ENCODE results near the gene SZT2. TPM values are rescaled to one million over a fixed set of nuclear protein-coding genes. Genes with fewer than 3 reads are reported as not detected.

SZT2 gene
- polyA plus RNA-seq, 4 donors = 8.9 to 23.7 (median 19.0) TPM

DNA sequence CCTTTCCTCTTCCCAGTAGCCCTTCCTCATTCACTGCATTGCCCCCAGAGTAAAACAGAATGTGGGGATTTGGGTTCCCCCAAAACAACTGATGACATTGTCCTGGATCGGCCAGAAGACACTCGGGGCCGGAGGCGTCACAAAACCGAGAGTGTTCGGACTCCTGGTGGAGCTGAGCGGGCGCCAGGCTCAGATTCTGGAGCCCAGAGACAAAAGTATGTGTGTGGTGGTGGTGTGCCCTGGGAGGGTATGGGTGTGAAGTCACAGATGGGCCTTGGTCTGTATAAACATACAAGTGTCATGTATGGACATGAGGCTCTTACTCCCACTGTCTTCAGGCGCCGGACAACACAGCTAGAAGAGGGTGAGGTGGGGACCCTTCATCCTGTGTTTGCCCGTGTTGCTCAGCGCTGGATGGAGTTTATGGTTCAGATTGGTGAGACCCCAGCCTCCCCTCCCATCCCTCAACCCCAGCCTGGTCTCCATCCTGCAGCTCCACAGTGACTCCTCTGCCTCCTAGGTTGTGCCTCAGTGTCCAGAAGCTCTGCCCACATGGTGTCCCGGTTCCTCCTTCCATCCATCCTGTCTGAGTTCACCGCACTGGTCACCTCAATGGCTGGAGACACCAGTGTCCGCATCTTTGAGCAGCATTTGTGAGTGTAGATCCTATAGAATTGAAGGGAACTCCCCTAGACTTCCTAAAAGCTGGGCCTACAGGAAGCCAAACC, 51.6 kb downstream of the SZT2 start:
- Histone ChIP-seq H3K27me3 (ENCODE audit: control insufficient read depth in 3 of 3, insufficient read depth in 3 of 3, low read length in 3 of 3) (no peaks in the 10 kb centered on the region), H3K27ac (ENCODE audit: low read depth in 1 of 3, low read length in 2 of 3) (no peak overlapping the region), H3K9me3 (ENCODE audit: control insufficient read depth in 2 of 2, insufficient read depth in 1 of 2, low read depth in 1 of 2, low read length in 1 of 2) (no peaks in the 10 kb centered on the region), H3K4me1 (ENCODE audit: control insufficient read depth in 3 of 3, insufficient read depth in 2 of 3, low read depth in 1 of 3, low read length in 2 of 3) (peaks cover 0 to 12% (median 0%) of the 10 kb centered on the region in 3 donors), H3K36me3 (ENCODE audit: control insufficient read depth in 3 of 3, insufficient read depth in 2 of 3, low read depth in 1 of 3, low read length in 3 of 3) (peaks cover 15 to 96% (median 20%) of the 10 kb centered on the region in 3 donors), H3K4me3 (ENCODE audit: low read depth in 1 of 3, low read length in 3 of 3) (no peak overlapping the region)
- 95 to 98% (median 97%) methylated on average over 15 of the region's 15 CpGs for WGBS, 3 donors
- DNase-seq (no peak), FAIRE-seq (no peak)

DNA sequence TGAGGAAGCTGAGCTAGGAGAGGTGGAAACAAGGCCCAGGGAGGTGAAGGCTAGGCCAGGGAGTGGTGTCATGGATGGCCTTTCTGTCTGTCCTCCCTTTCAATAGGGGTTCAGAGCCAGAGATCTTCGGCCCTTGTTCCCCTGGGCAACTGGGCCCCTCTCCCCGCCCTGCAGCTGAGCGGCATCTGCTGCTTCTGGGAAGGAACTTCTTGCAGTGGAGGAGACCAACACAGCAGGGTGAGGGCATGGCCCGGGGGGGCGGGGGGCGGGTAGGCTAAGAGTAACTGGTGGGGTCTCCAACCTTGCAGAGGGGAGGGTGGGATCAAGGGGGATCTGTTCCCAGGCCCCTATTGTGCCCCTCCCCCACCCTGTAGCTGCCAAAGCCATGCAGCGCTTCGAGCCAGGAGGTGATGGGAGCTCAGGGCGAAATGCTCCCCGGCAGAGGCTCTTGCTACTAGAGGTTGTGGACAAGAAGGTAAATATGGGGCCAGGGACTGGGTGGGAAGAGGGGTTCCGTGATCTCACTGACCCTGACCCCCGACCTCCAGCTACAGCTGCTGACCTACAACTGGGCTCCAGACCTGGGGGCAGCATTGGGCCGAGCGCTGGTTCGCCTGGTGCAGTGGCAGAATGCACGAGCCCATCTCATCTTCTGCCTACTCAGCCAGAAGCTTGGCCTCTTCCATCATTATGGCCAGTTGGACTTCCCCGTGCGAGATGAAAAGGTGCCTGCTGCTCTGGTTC, 52.4 kb downstream of the SZT2 start:
- FAIRE-seq = no peak
- H3K4me1 ChIP-seq (ENCODE audit: control insufficient read depth in 3 of 3, insufficient read depth in 2 of 3, low read depth in 1 of 3, low read length in 2 of 3) = peaks cover 0 to 12% (median 0%) of the 10 kb centered on the region in 3 donors
- H3K27ac ChIP-seq (ENCODE audit: low read depth in 1 of 3, low read length in 2 of 3) = no peak overlapping the region
- H3K4me3 ChIP-seq (ENCODE audit: low read depth in 1 of 3, low read length in 3 of 3) = no peak overlapping the region
- H3K36me3 ChIP-seq (ENCODE audit: control insufficient read depth in 3 of 3, insufficient read depth in 2 of 3, low read depth in 1 of 3, low read length in 3 of 3) = peaks cover 15 to 98% (median 18%) of the 10 kb centered on the region in 3 donors
- DNase-seq = no peak
- WGBS, 3 donors = 90 to 94% (median 93%) methylated on average over 18 of the region's 18 CpGs
- H3K9me3 ChIP-seq (ENCODE audit: control insufficient read depth in 2 of 2, insufficient read depth in 1 of 2, low read depth in 1 of 2, low read length in 1 of 2) = no peaks in the 10 kb centered on the region
- H3K27me3 ChIP-seq (ENCODE audit: control insufficient read depth in 3 of 3, insufficient read depth in 3 of 3, low read length in 3 of 3) = no peaks in the 10 kb centered on the region

DNA sequence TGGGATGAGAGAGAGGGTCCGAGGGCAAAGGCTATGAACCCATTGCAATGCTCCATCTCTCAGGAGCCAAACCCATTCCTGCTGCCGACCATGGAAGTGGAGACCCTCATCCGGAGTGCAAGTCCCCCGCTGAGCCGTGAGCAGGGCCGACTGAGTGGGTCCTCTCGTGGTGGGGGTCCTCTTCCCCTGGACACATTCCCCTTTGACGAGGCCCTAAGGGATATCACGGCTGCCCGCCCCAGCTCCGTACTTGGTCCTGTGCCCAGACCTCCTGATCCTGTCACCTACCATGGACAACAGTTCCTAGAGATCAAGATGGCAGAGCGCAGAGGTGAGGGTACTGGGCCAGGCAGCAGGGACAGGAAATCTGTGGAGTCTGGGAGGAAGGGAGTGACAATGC, 53.1 kb downstream of the SZT2 start:
- Histone ChIP-seq H3K36me3 (ENCODE audit: control insufficient read depth in 3 of 3, insufficient read depth in 2 of 3, low read depth in 1 of 3, low read length in 3 of 3) (peaks cover 16 to 98% (median 25%) of the 10 kb centered on the region in 3 donors), H3K4me3 (ENCODE audit: low read depth in 1 of 3, low read length in 3 of 3) (no peak overlapping the region), H3K4me1 (ENCODE audit: control insufficient read depth in 3 of 3, insufficient read depth in 2 of 3, low read depth in 1 of 3, low read length in 2 of 3) (peaks cover 0 to 12% (median 0%) of the 10 kb centered on the region in 3 donors), H3K9me3 (ENCODE audit: control insufficient read depth in 2 of 2, insufficient read depth in 1 of 2, low read depth in 1 of 2, low read length in 1 of 2) (no peaks in the 10 kb centered on the region), H3K27ac (ENCODE audit: low read depth in 1 of 3, low read length in 2 of 3) (no peak overlapping the region), H3K27me3 (ENCODE audit: control insufficient read depth in 3 of 3, insufficient read depth in 3 of 3, low read length in 3 of 3) (no peaks in the 10 kb centered on the region)
- FAIRE-seq (no peak), DNase-seq (no peak)
- WGBS, 3 donors = 91 to 94% (median 93%) methylated on average over 12 of the region's 12 CpGs

DNA sequence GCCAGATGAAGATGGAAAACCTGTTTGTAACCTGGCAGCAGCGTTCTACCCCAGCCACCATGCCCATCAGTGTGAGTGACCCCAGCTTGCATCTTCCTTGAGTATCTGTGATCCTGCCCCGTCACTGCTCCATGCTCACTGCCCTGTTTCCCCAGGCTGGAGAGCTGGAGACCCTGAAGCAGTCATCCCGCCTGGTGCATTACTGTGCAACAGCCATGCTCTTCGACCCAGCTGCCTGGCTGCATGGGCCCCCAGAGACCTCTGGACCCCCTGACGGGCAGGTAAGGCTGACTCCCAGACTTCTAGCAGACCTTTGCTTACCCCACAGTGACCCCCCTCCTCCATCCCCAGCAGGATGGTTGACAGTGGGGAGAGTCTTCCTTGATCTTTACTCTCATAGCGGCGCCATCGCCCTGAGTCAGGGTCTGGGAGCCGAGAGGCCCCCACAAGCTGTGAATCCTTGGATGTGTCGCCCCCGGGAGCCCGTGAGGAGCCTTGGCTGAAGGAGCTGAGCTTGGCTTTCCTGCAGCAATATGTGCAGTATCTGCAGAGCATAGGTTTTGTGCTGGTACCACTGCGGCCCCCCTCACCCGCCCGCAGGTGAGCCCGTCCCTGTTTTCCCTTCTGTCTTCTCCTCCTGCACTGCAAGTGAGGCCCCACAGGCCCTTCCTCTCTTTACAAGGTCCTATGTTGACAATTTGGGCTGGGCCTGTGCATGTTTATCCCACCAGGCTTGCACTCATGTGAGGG, 53.7 kb downstream of the SZT2 start:
- peaks cover 0 to 12% (median 0%) of the 10 kb centered on the region in 3 donors for H3K4me1 ChIP-seq (ENCODE audit: control insufficient read depth in 3 of 3, insufficient read depth in 2 of 3, low read depth in 1 of 3, low read length in 2 of 3)
- no peaks in the 10 kb centered on the region for H3K27me3 ChIP-seq (ENCODE audit: control insufficient read depth in 3 of 3, insufficient read depth in 3 of 3, low read length in 3 of 3)
- no peaks in the 10 kb centered on the region for H3K9me3 ChIP-seq (ENCODE audit: control insufficient read depth in 2 of 2, insufficient read depth in 1 of 2, low read depth in 1 of 2, low read length in 1 of 2)
- peaks cover 14 to 99% (median 26%) of the 10 kb centered on the region in 3 donors for H3K36me3 ChIP-seq (ENCODE audit: control insufficient read depth in 3 of 3, insufficient read depth in 2 of 3, low read depth in 1 of 3, low read length in 3 of 3)
- DNase-seq = no peak
- H3K4me3 ChIP-seq (ENCODE audit: low read depth in 1 of 3, low read length in 3 of 3) = no peak overlapping the region
- no peak for FAIRE-seq
- 94 to 95% (median 95%) methylated on average over 16 of the region's 16 CpGs for whole genome bisulfite sequencing, 3 donors
- no peak overlapping the region for H3K27ac ChIP-seq (ENCODE audit: low read depth in 1 of 3, low read length in 2 of 3)

DNA sequence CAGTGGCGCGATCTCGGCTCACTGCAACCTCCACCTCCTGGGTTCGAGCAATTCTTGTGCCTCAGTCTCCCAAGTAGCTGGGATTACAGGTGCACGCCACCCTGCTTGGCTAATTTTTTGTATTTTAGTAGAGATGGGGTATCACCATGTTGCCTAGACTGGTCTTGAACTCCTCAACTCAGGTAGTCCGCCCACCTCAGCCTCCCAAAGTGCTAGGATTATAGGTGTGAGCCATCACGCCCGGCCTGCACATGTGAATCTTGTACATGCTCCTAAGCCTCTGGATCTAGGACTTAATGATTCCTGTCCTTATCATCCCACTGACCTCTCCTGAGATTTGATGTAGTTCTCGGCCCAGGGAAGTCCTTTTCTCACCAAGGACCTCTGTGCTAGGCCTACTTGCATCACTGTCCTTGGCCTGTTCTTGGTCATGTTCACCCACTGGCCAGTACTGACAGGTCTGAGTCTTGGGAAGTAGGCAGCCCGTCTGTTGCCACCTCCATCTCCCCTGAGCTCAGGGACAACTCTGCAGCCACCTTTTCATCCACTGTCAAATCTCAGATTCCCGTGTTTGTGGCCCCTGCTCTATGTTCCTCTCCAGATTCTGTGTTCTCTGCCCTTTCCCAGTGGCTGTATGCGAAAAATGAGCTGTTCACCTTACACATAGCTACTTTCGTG, 54.6 kb downstream of the SZT2 start:
- FAIRE-seq (no peak), DNase-seq (no peak)
- Histone ChIP-seq H3K4me1 (ENCODE audit: control insufficient read depth in 3 of 3, insufficient read depth in 2 of 3, low read depth in 1 of 3, low read length in 2 of 3) (peaks cover 0 to 12% (median 5%) of the 10 kb centered on the region in 3 donors), H3K36me3 (ENCODE audit: control insufficient read depth in 3 of 3, insufficient read depth in 2 of 3, low read depth in 1 of 3, low read length in 3 of 3) (peaks cover 17 to 99% (median 33%) of the 10 kb centered on the region in 3 donors), H3K4me3 (ENCODE audit: low read depth in 1 of 3, low read length in 3 of 3) (no peak overlapping the region), H3K27ac (ENCODE audit: low read depth in 1 of 3, low read length in 2 of 3) (no peak overlapping the region), H3K9me3 (ENCODE audit: control insufficient read depth in 2 of 2, insufficient read depth in 1 of 2, low read depth in 1 of 2, low read length in 1 of 2) (no peaks in the 10 kb centered on the region), H3K27me3 (ENCODE audit: control insufficient read depth in 3 of 3, insufficient read depth in 3 of 3, low read length in 3 of 3) (no peaks in the 10 kb centered on the region)
- WGBS, 3 donors = 91 to 94% (median 92%) methylated on average over 13 of the region's 13 CpGs

DNA sequence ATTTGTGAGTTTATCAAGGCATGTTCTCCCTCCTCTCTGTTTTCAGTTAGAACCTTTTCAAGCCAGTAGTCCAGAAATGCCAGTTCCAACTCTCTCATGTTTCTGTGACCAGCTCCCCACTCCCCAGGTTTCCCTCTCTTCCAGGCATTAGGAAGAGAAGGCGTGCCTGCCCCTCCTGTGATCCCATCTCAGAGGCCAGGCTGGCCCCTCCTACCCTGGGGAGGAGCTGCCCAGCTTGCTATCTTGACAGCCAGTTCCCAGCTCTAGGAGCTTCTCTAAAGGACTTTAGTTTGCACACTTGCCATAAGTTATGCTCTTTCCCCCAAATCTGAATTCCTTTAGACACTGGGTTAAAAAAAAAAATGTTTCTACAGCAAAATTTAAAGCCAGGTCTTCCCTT, 55.1 kb downstream of the SZT2 start:
- FAIRE-seq = no peak
- H3K36me3 ChIP-seq (ENCODE audit: control insufficient read depth in 3 of 3, insufficient read depth in 2 of 3, low read depth in 1 of 3, low read length in 3 of 3) = peaks cover 19 to 99% (median 34%) of the 10 kb centered on the region in 3 donors
- 36 to 57% (median 57%) methylated on average over 1 of the region's 1 CpG for whole genome bisulfite sequencing, 3 donors

DNA sequence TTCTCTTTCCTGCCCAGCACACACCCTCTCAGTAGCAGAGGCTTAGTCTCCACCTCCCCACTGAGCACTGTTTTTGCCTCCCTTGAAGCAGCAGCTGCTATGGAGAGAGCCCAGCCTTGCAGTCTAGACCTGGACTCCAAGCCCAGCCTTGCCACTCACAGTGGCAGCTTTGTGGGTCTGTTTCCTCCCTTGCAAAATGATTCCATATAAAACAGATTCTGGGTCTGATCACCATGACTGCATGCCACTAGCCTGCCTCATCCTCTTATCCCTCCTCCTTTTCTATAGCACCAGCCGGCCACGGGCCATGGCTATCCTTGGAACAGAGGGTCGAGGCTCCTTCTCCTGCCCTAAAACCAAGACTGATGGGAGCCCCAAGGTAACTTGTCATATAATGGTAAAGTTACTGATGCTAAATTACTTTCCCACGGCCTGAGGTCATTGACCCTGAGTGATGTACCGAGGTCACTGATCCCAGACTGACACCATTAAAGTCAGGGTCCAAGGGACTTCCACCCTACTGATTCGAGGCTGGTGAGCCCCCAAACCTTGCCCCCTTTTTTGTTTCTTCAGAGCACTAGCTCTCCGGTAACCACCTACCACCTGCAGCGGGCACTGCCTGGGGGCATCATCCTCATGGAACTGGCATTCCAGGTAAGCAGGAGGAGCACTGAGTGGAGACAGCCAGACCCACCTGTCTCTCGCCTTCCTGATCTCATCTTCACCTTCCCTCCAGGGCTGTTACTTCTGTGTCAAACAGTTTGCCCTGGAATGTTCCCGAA, 56.1 kb downstream of the SZT2 start:
- no peak for DNase-seq

More for the DNA sequence above, 55.1 kb downstream of the SZT2 start:
- DNase-seq = peak in 1 of 2 donors; percentile 36
- no peak overlapping the region for H3K4me3 ChIP-seq (ENCODE audit: low read depth in 1 of 3, low read length in 3 of 3)
- no peaks in the 10 kb centered on the region for H3K27me3 ChIP-seq (ENCODE audit: control insufficient read depth in 3 of 3, insufficient read depth in 3 of 3, low read length in 3 of 3)
- peaks cover 0 to 12% (median 5%) of the 10 kb centered on the region in 3 donors for H3K4me1 ChIP-seq (ENCODE audit: control insufficient read depth in 3 of 3, insufficient read depth in 2 of 3, low read depth in 1 of 3, low read length in 2 of 3)
- no peak overlapping the region for H3K27ac ChIP-seq (ENCODE audit: low read depth in 1 of 3, low read length in 2 of 3)
- H3K9me3 ChIP-seq (ENCODE audit: control insufficient read depth in 2 of 2, insufficient read depth in 1 of 2, low read depth in 1 of 2, low read length in 1 of 2) = no peaks in the 10 kb centered on the region

More for the DNA sequence above, 56.1 kb downstream of the SZT2 start:
- no peak overlapping the region for H3K27ac ChIP-seq (ENCODE audit: low read depth in 1 of 3, low read length in 2 of 3)
- H3K36me3 ChIP-seq (ENCODE audit: control insufficient read depth in 3 of 3, insufficient read depth in 2 of 3, low read depth in 1 of 3, low read length in 3 of 3) = peaks cover 19 to 99% (median 39%) of the 10 kb centered on the region in 3 donors
- no peaks in the 10 kb centered on the region for H3K27me3 ChIP-seq (ENCODE audit: control insufficient read depth in 3 of 3, insufficient read depth in 3 of 3, low read length in 3 of 3)
- FAIRE-seq = no peak
- 90 to 93% (median 91%) methylated on average over 10 of the region's 10 CpGs for WGBS, 3 donors
- H3K9me3 ChIP-seq (ENCODE audit: control insufficient read depth in 2 of 2, insufficient read depth in 1 of 2, low read depth in 1 of 2, low read length in 1 of 2) = no peaks in the 10 kb centered on the region
- peaks cover 0 to 12% (median 5%) of the 10 kb centered on the region in 3 donors for H3K4me1 ChIP-seq (ENCODE audit: control insufficient read depth in 3 of 3, insufficient read depth in 2 of 3, low read depth in 1 of 3, low read length in 2 of 3)
- H3K4me3 ChIP-seq (ENCODE audit: low read depth in 1 of 3, low read length in 3 of 3) = no peak overlapping the region
